Measurements from ENCODE around the gene JAKMIP2.

- TF ChIP-seq POLR2AphosphoS5 (IDR thresholded peaks at IDR 0.05; ENCODE audit: low read depth, low read length) (no peak), REST (IDR thresholded peaks at IDR 0.05; ENCODE audit: low read depth, low read length) (no peak)
- TF ChIP-seq, protein P1, sequence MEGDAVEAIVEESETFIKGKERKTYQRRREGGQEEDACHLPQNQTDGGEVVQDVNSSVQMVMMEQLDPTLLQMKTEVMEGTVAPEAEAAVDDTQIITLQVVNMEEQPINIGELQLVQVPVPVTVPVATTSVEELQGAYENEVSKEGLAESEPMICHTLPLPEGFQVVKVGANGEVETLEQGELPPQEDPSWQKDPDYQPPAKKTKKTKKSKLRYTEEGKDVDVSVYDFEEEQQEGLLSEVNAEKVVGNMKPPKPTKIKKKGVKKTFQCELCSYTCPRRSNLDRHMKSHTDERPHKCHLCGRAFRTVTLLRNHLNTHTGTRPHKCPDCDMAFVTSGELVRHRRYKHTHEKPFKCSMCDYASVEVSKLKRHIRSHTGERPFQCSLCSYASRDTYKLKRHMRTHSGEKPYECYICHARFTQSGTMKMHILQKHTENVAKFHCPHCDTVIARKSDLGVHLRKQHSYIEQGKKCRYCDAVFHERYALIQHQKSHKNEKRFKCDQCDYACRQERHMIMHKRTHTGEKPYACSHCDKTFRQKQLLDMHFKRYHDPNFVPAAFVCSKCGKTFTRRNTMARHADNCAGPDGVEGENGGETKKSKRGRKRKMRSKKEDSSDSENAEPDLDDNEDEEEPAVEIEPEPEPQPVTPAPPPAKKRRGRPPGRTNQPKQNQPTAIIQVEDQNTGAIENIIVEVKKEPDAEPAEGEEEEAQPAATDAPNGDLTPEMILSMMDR (IDR thresholded peaks at IDR 0.05): no peak
- TF ChIP-seq, protein P2, sequence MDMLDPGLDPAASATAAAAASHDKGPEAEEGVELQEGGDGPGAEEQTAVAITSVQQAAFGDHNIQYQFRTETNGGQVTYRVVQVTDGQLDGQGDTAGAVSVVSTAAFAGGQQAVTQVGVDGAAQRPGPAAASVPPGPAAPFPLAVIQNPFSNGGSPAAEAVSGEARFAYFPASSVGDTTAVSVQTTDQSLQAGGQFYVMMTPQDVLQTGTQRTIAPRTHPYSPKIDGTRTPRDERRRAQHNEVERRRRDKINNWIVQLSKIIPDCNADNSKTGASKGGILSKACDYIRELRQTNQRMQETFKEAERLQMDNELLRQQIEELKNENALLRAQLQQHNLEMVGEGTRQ (IDR thresholded peaks at IDR 0.05; ENCODE audit: borderline replicate concordance, low read depth, low read length): no peak
Measured at GRCh38 chr5:147697380-147697779, 85.1 kb downstream of the JAKMIP2 start.
